ENCODE results near the gene MAEA. TPM values are rescaled to one million over a fixed set of nuclear protein-coding genes. Genes with fewer than 3 reads are reported as not detected.

Gene MAEA
- total and polyA plus RNA-seq, 4 experiments from 2014 or later: 54.1 to 106 (median 85.8) TPM

GRCh38 chr4:1352567-1352900 lies 62.8 kb downstream of the MAEA start:
- Mint-ChIP-seq H3K36me3 (peaks cover 12 to 15% of the 10 kb centered on the region in 2 donors), H3K4me1 (peaks cover 16 to 43% (median 20%) of the 10 kb centered on the region in 4 donors), H3K27ac (no peak overlapping the region), H3K4me3 (no peak overlapping the region), H3K9me3 (peaks cover 0 to 1% (median 0%) of the 10 kb centered on the region in 8 donors), H3K27me3 (no peaks in the 10 kb centered on the region)
- ChIA-PET POLR2A (ENCODE audit: partially characterized antibody) (interaction anchor here (1.2 to 2.0 kb wide), 2 partner anchors 62 to 253 kb away, joined by 3 to 7 read pairs; partner anchors contain the start of gene MAEA), CTCF (ENCODE audit: partially characterized antibody) (interaction anchor here (0.5 to 6.5 kb wide), 14 partner anchors 29 to 1600 kb away, joined by 3 to 48 read pairs (median 4); no protein-coding TSS in a partner anchor)
- peaks cover 3% of the 10 kb centered on the region for H3K36me3 ChIP-seq (ENCODE audit: insufficient read depth, low read length)
- peak in 1 of 5 donors; percentile 22 for DNase-seq
- no peak overlapping the region for H3K4me3 ChIP-seq (ENCODE audit: low read length in 2 of 2)
- intact Hi-C loops (cut with micrococcal nuclease): no loop called here
- H3K9me3 ChIP-seq (ENCODE audit: control insufficient read depth in 1 of 2, low read length in 2 of 2): no peaks in the 10 kb centered on the region
- H3K27ac ChIP-seq (ENCODE audit: low read depth, low read length): no peak overlapping the region
- H3K4me1 ChIP-seq (ENCODE audit: insufficient read depth, low read length): peaks cover 19% of the 10 kb centered on the region
- H3K27me3 ChIP-seq (ENCODE audit: insufficient read depth, low read length): no peaks in the 10 kb centered on the region

GRCh38 chr4:1353186-1354055 lies 63.7 kb downstream of the MAEA start:
- peak in 1 of 5 donors; percentile 34 for DNase-seq
- ChIA-PET CTCF (ENCODE audit: partially characterized antibody) (interaction anchor here (0.9 to 6.5 kb wide), 13 partner anchors 30 to 370 kb away, joined by 3 to 48 read pairs (median 3); no protein-coding TSS in a partner anchor), POLR2A (ENCODE audit: partially characterized antibody) (interaction anchor here (0.6 to 2.0 kb wide), 3 partner anchors 23 to 252 kb away, joined by 3 to 7 read pairs (median 4); no protein-coding TSS in a partner anchor)
- Histone ChIP-seq H3K36me3 (ENCODE audit: insufficient read depth, low read length) (peaks cover 3% of the 10 kb centered on the region), H3K9me3 (ENCODE audit: control insufficient read depth in 1 of 2, low read length in 2 of 2) (no peaks in the 10 kb centered on the region), H3K27ac (ENCODE audit: low read depth, low read length) (no peak overlapping the region), H3K27me3 (ENCODE audit: insufficient read depth, low read length) (no peaks in the 10 kb centered on the region), H3K4me3 (ENCODE audit: low read length in 2 of 2) (no peak overlapping the region), H3K4me1 (ENCODE audit: insufficient read depth, low read length) (peaks cover 10% of the 10 kb centered on the region)
- H3K4me3 Mint-ChIP-seq: no peak overlapping the region
- H3K9me3 Mint-ChIP-seq: peaks cover 0 to 1% (median 0%) of the 10 kb centered on the region in 8 donors
- intact Hi-C loops (cut with micrococcal nuclease): no loop called here
- no peak overlapping the region for H3K27ac Mint-ChIP-seq
- peaks cover 11 to 13% of the 10 kb centered on the region in 2 donors for H3K36me3 Mint-ChIP-seq
- H3K27me3 Mint-ChIP-seq: no peaks in the 10 kb centered on the region
- peaks cover 14 to 34% (median 18%) of the 10 kb centered on the region in 4 donors for H3K4me1 Mint-ChIP-seq

DNA sequence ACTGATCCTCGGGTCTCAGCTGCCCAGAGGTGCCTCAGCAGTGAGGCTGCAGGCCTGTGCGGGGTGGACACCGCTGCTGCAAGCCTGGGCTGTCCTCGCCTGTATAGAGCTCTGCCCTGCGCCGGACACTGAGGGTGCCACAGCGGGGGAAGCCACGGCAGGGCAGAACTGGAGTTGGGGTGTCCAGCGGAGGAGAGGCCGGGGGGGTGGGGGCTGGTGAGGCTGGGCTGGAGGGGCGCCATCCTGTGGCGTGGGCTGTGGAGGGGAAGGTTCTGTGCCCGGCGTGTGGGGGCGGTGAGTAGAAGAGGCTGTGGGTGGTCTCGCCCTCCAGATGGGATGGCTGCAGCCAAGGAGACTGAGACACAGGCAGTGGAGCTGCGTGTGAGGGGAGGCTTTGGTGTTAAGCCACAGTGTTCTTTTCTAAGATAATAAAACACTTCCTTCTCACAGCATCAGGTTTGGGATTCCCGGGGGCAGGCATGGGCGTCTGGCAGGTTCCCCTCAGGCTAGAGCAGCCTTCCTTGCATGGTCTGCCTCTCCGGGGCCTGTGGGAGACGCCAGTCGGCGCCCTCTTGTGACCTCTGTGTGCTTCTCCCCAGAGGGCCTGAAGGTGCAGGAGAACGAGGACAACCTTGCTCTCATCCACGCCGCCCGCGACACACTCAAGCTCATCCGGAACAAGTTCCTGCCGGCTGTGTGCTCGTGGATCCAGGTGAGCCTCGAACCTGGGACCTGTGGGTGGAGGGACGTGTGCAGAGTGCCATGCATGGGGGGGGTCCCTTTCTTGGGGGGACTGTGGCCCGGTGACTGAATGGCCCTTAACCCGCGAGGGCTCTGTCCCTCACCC lies 64.7 kb downstream of the MAEA start:
- H3K27me3 Mint-ChIP-seq: no peaks in the 10 kb centered on the region
- CTCF ChIA-PET (ENCODE audit: partially characterized antibody): interaction anchor here (1.2 to 6.5 kb wide), 5 partner anchors 103 to 275 kb away, joined by 3 to 48 read pairs (median 8); no protein-coding TSS in a partner anchor
- DNase-seq: peak in 1 of 5 donors; percentile 27
- no peaks in the 10 kb centered on the region for H3K9me3 ChIP-seq (ENCODE audit: control insufficient read depth in 1 of 2, low read length in 2 of 2)
- POLR2A ChIA-PET (ENCODE audit: partially characterized antibody): interaction anchor here (0.9 kb wide), 1 partner anchor 24 kb away, joined by 3 read pairs; no protein-coding TSS in a partner anchor
- peaks cover 0 to 1% (median 0%) of the 10 kb centered on the region in 8 donors for H3K9me3 Mint-ChIP-seq
- H3K4me1 Mint-ChIP-seq: peaks cover 6 to 25% (median 11%) of the 10 kb centered on the region in 4 donors
- H3K36me3 ChIP-seq (ENCODE audit: insufficient read depth, low read length): peaks cover 3% of the 10 kb centered on the region
- H3K4me3 Mint-ChIP-seq: no peak overlapping the region
- no peak overlapping the region for H3K27ac Mint-ChIP-seq
- intact Hi-C loops (cut with micrococcal nuclease): no loop called here
- H3K27me3 ChIP-seq (ENCODE audit: insufficient read depth, low read length): no peaks in the 10 kb centered on the region
- peaks cover 6% of the 10 kb centered on the region for H3K4me1 ChIP-seq (ENCODE audit: insufficient read depth, low read length)
- no peak overlapping the region for H3K4me3 ChIP-seq (ENCODE audit: low read length in 2 of 2)
- H3K27ac ChIP-seq (ENCODE audit: low read depth, low read length): no peak overlapping the region
- peaks cover 8 to 15% of the 10 kb centered on the region in 2 donors for H3K36me3 Mint-ChIP-seq

DNA sequence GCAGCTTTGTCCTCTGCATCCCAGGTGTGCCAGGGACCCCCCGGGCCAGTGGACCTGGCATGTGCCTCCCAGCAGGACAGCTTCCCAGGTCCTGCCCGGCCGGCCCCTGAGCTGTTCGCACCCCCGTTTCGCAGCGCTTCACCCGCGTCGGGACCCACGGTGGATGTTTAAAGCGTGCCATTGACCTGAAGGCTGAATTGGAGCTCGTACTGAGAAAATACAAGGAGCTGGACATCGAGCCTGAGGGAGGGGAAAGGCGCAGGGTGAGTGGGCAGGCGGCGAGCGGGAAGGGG lies 65.2 kb downstream of the MAEA start:
- peak in 1 of 5 donors; percentile 9 for DNase-seq

GRCh38 chr4:1355378-1355777 lies 65.7 kb downstream of the MAEA start:
- Histone ChIP-seq H3K4me3 (ENCODE audit: low read length in 2 of 2) (no peak overlapping the region), H3K36me3 (ENCODE audit: insufficient read depth, low read length) (peaks cover 3% of the 10 kb centered on the region), H3K4me1 (ENCODE audit: insufficient read depth, low read length) (peaks cover 6% of the 10 kb centered on the region), H3K27ac (ENCODE audit: low read depth, low read length) (no peak overlapping the region), H3K27me3 (ENCODE audit: insufficient read depth, low read length) (no peaks in the 10 kb centered on the region), H3K9me3 (ENCODE audit: control insufficient read depth in 1 of 2, low read length in 2 of 2) (no peaks in the 10 kb centered on the region)
- Mint-ChIP-seq H3K27ac (no peak overlapping the region), H3K4me1 (peaks cover 6 to 16% (median 10%) of the 10 kb centered on the region in 4 donors), H3K4me3 (no peak overlapping the region), H3K36me3 (peaks cover 8 to 16% of the 10 kb centered on the region in 2 donors), H3K9me3 (no peaks in the 10 kb centered on the region), H3K27me3 (no peaks in the 10 kb centered on the region)
- intact Hi-C loops (cut with micrococcal nuclease): no loop called here
- peak in 1 of 5 donors; percentile 8 for DNase-seq
- POLR2A ChIA-PET (ENCODE audit: partially characterized antibody): interaction anchor here (0.9 kb wide), 1 partner anchor 249 kb away, joined by 3 read pairs; no protein-coding TSS in a partner anchor
- CTCF ChIA-PET (ENCODE audit: partially characterized antibody): interaction anchor here (0.7 to 6.5 kb wide), 17 partner anchors 8 to 338 kb away, joined by 3 to 48 read pairs (median 5); no protein-coding TSS in a partner anchor

More for the DNA sequence above, 65.2 kb downstream of the MAEA start:
- ChIA-PET CTCF (ENCODE audit: partially characterized antibody) (interaction anchor here (1.3 to 6.5 kb wide), 6 partner anchors 25 to 276 kb away, joined by 3 to 48 read pairs (median 11); no protein-coding TSS in a partner anchor), POLR2A (ENCODE audit: partially characterized antibody) (interaction anchor here (0.9 kb wide), 1 partner anchor 250 kb away, joined by 3 read pairs; no protein-coding TSS in a partner anchor)
- Histone ChIP-seq H3K4me3 (ENCODE audit: low read length in 2 of 2) (no peak overlapping the region), H3K27me3 (ENCODE audit: insufficient read depth, low read length) (no peaks in the 10 kb centered on the region), H3K9me3 (ENCODE audit: control insufficient read depth in 1 of 2, low read length in 2 of 2) (no peaks in the 10 kb centered on the region), H3K4me1 (ENCODE audit: insufficient read depth, low read length) (peaks cover 6% of the 10 kb centered on the region), H3K36me3 (ENCODE audit: insufficient read depth, low read length) (peaks cover 3% of the 10 kb centered on the region), H3K27ac (ENCODE audit: low read depth, low read length) (no peak overlapping the region)
- Mint-ChIP-seq H3K36me3 (peaks cover 8 to 16% of the 10 kb centered on the region in 2 donors), H3K27ac (no peak overlapping the region), H3K4me1 (peaks cover 6 to 19% (median 11%) of the 10 kb centered on the region in 4 donors), H3K27me3 (no peaks in the 10 kb centered on the region), H3K4me3 (no peak overlapping the region), H3K9me3 (peaks cover 0 to 1% (median 0%) of the 10 kb centered on the region in 8 donors)
- intact Hi-C loops (cut with micrococcal nuclease): no loop called here

DNA sequence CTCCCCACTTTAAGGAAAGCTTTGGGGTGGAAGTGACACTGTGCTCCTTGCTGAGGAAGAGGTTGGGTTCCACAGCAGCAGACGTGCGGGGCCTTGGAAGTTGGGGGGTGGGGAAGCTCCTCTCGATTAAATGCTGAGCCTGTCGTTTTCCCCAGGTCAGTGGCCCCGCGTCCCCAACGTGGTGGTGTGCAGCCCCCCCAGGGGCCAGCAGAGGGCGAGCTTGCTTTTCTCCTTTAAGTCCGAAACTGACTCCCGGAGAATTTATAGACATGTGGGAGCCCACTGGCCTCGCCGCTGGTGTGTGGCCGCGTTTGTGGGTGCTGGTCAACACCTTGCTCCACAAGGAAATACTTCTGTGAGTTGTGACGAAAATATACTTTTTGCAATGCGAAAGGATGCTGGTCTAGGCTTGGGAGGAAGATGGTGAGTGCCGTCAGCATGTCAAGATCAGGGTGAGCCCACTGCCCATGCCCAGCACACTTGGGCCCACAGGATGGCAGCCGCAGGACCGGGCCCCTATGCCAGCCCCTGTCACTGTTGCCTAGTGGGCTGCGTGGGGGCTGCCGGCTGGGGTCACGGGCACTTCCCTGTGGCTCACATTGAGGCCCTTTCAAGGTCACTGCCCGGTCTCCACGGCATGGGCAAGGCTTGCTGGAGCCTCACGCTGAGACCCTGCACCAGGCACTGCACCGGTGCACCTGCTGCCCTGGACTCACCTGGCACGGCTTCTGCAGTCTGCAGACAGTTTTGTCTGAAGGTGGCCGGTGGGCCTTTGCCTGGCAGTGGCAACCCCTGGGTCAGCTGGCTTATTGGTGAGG lies 66.7 kb downstream of the MAEA start:
- POLR2A ChIA-PET (ENCODE audit: partially characterized antibody): interaction anchor here (0.9 kb wide), 1 partner anchor 10 kb away, joined by 3 read pairs; the partner anchor contains the start of gene UVSSA
- peak overlapping the region in 1 of 7 donors; percentile 12 for H3K27ac Mint-ChIP-seq

More for the DNA sequence above, 66.7 kb downstream of the MAEA start:
- CTCF ChIA-PET (ENCODE audit: partially characterized antibody): interaction anchor here (0.6 to 6.5 kb wide), 25 partner anchors 9 to 337 kb away, joined by 3 to 48 read pairs (median 3); no protein-coding TSS in a partner anchor
- peaks cover 8 to 16% of the 10 kb centered on the region in 2 donors for H3K36me3 Mint-ChIP-seq
- no peak overlapping the region for H3K4me3 ChIP-seq (ENCODE audit: low read length in 2 of 2)
- H3K4me1 Mint-ChIP-seq: peaks cover 4 to 12% (median 8%) of the 10 kb centered on the region in 4 donors
- no peak overlapping the region for H3K27ac ChIP-seq (ENCODE audit: low read depth, low read length)
- intact Hi-C loops (cut with micrococcal nuclease): loop anchor here (1.0 kb wide), 1 partner anchor 249 kb away; no protein-coding TSS in a partner anchor
- H3K4me3 Mint-ChIP-seq: no peak overlapping the region
- H3K9me3 Mint-ChIP-seq: no peaks in the 10 kb centered on the region
- H3K27me3 ChIP-seq (ENCODE audit: insufficient read depth, low read length): no peaks in the 10 kb centered on the region
- peaks cover 3% of the 10 kb centered on the region for H3K36me3 ChIP-seq (ENCODE audit: insufficient read depth, low read length)
- H3K4me1 ChIP-seq (ENCODE audit: insufficient read depth, low read length): peaks cover 6% of the 10 kb centered on the region
- H3K9me3 ChIP-seq (ENCODE audit: control insufficient read depth in 1 of 2, low read length in 2 of 2): no peaks in the 10 kb centered on the region
- peak; percentile 21 to 42 (median 27) for DNase-seq
- no peaks in the 10 kb centered on the region for H3K27me3 Mint-ChIP-seq
